WTC11 (cell line): ENCODE measurements around the gene P3R3URF.

Experiments
- MAX ChIP-seq: sonication (generic); formaldehyde crosslinking; IDR thresholded peaks from 2 replicates; pipeline ENCODE4 v1.8.0; 2022; ENCODE audit warnings: mild to moderate bottlenecking, missing genetic modification reagents
- TF ChIP-seq, protein P1 (sequence below): fragments of 200-600 bp; IDR thresholded peaks from 2 replicates; pipeline ENCODE4 v1.8.0; 2022; ENCODE audit warnings: antibody characterized with exemption
- TF ChIP-seq, protein P2 (sequence below): sonication (generic); formaldehyde crosslinking; IDR thresholded peaks from 2 replicates; pipeline ENCODE4 v1.8.1; 2023; ENCODE audit warnings: mild to moderate bottlenecking, missing genetic modification reagents, moderate library complexity

GRCh38 chr1:46131712-46132528 lies 44.4 kb downstream of the P3R3URF start:
- TF ChIP-seq, protein P1, sequence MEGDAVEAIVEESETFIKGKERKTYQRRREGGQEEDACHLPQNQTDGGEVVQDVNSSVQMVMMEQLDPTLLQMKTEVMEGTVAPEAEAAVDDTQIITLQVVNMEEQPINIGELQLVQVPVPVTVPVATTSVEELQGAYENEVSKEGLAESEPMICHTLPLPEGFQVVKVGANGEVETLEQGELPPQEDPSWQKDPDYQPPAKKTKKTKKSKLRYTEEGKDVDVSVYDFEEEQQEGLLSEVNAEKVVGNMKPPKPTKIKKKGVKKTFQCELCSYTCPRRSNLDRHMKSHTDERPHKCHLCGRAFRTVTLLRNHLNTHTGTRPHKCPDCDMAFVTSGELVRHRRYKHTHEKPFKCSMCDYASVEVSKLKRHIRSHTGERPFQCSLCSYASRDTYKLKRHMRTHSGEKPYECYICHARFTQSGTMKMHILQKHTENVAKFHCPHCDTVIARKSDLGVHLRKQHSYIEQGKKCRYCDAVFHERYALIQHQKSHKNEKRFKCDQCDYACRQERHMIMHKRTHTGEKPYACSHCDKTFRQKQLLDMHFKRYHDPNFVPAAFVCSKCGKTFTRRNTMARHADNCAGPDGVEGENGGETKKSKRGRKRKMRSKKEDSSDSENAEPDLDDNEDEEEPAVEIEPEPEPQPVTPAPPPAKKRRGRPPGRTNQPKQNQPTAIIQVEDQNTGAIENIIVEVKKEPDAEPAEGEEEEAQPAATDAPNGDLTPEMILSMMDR: no peak
- TF ChIP-seq, protein P2, sequence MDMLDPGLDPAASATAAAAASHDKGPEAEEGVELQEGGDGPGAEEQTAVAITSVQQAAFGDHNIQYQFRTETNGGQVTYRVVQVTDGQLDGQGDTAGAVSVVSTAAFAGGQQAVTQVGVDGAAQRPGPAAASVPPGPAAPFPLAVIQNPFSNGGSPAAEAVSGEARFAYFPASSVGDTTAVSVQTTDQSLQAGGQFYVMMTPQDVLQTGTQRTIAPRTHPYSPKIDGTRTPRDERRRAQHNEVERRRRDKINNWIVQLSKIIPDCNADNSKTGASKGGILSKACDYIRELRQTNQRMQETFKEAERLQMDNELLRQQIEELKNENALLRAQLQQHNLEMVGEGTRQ (CRISPR knock-in tag): no peak
- no peak for TF ChIP-seq MAX
